ENCODE measurements around the gene UQCR10. TPM values are rescaled to one million over a fixed set of nuclear protein-coding genes. Genes with fewer than 3 reads are reported as not detected.
A peak's percentile ranks its signal among the peaks of the same experiment; 100 is the strongest.

Gene UQCR10
- total RNA-seq, 1 experiment from 2014 or later: 170 TPM

DNA sequence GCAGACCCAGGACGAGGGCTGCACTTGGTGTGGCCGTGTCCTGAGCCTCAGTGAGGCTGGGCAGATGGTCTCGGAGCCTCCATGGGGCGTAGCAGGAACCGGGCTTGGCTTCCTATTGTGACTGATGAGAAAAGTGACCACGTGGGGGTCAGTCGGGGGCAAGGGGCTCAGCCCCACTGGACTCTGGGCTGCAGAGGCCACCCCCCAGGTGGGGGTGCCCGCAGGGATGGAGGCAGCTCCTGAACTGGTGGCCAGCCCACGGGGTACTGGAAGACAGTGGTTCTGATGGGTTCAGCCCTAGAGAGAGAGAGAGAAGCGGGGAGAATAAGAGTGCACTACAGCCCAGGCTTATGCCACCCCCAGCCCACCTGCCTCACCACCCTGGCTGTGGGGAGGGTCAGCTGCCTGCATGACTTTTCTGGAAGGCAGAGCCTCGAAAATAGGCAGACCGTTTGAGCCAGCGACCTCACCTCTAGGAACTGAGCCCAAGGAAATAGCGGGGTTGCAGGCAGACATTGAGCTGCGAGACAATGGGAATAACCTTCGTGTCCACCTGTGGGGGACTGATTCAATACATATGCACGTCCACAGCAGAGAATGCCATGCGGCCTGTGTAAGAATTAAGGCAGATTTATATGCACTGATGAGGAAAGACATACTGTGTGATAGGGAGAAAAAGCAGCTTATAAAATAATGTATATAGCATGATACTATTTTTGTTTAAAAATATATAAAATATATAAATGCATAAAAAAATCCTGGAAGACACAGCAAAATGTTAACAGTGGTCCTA is 35.9 kb upstream of the UQCR10 start:
- H3K36me3 ChIP-seq (replicated peaks; ENCODE audit: control insufficient read depth, insufficient read depth, low read length): no peaks in the 10 kb centered on the region
- no peaks in the 10 kb centered on the region for H3K27me3 ChIP-seq (ENCODE audit: control insufficient read depth, insufficient read depth, low read length)
- H3K4me3 ChIP-seq (ENCODE audit: insufficient read depth, low read depth, low read length): no peak overlapping the region
- DNase-seq: peak; percentile 61

DNA sequence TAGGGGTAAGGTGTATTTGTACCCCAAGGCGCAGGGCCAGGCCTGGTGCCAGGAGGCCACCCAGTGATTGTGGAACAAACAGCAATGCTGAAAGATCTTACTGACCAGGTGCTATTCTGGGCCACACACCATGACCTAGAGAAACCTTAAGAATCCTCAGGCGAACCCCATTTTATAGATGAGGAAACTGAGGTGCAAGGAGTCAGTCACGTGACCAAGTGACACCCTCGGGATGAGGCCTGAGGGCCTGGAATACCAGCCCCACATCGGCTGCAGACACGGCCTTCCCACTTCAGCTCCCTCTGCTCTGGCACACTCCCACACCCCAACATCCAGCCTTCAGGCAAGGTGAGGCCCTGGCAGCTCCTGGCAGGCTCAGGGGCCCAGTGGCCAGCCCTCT is 34.3 kb upstream of the UQCR10 start:
- DNase-seq: peak; percentile 46
- Histone ChIP-seq H3K4me3 (ENCODE audit: insufficient read depth, low read depth, low read length) (no peak overlapping the region), H3K27me3 (ENCODE audit: control insufficient read depth, insufficient read depth, low read length) (no peaks in the 10 kb centered on the region), H3K36me3 (replicated peaks; ENCODE audit: control insufficient read depth, insufficient read depth, low read length) (no peaks in the 10 kb centered on the region)

DNA sequence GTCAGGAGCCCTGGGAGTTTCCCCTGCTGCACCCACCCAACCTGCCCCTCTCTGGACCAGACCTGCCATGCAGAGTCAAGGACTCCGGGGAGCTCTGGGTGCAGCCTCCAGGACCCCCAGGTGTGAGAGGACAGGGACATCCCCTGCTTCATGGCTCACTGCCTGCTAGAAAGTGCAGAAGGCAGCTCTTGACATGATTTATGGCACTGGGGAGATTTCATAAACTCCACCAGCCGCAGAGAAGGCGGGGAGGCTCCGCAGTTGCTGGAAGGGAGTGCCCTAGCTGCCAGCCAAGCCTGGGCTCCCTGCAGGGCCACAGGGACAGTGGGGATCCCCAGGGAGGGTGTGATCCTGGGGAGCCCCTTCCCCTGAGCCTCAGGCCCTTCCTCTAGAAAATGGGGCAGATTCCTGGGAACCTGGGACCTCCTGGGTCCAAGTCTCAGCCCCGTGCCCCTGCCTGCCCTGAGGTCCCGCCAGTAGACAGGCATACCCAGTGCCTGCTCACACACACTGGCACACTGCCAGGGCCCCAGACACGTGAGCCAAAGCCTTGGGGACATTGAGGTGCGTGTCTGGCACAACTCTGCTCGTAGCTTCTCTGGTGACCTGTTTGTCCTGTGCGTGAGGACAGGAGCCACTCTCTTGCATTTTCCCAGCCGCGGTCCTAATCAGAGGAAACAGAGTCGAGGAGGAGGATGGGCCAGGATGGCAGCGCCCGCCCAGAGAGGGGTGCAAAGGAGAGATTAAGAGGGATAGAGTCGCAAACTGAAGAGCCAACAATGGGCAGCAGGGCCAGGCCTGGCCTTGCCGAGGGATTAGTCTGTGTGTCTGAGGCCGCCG is 33.6 kb upstream of the UQCR10 start:
- peak; percentile 61 for DNase-seq
- no peaks in the 10 kb centered on the region for H3K27me3 ChIP-seq (ENCODE audit: control insufficient read depth, insufficient read depth, low read length)
- H3K36me3 ChIP-seq (replicated peaks; ENCODE audit: control insufficient read depth, insufficient read depth, low read length): no peaks in the 10 kb centered on the region
- no peak overlapping the region for H3K4me3 ChIP-seq (ENCODE audit: insufficient read depth, low read depth, low read length)

DNA sequence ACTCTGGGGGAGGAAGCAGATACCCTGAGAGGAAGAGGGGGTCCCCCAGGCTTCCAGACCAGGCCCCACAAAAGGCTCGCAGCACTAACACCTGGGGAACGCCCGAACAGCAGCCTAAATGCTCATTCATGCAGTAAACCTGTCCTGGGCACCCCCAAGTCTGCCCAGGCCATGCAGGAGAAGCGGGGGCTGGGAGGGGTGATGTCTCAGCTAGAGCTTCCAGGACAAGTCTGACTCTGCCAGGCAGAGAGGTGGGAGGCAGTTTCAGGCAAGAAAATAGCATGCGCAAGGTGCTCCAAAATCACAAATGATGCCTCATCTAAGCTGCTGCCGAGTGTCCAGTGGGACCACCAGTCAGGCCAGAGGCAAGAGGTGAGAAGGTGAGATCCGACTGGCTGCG is 32.8 kb upstream of the UQCR10 start:
- DNase-seq: no peak
- Histone ChIP-seq H3K27me3 (ENCODE audit: control insufficient read depth, insufficient read depth, low read length) (no peaks in the 10 kb centered on the region), H3K4me3 (ENCODE audit: insufficient read depth, low read depth, low read length) (no peak overlapping the region), H3K36me3 (replicated peaks; ENCODE audit: control insufficient read depth, insufficient read depth, low read length) (no peaks in the 10 kb centered on the region)

DNA sequence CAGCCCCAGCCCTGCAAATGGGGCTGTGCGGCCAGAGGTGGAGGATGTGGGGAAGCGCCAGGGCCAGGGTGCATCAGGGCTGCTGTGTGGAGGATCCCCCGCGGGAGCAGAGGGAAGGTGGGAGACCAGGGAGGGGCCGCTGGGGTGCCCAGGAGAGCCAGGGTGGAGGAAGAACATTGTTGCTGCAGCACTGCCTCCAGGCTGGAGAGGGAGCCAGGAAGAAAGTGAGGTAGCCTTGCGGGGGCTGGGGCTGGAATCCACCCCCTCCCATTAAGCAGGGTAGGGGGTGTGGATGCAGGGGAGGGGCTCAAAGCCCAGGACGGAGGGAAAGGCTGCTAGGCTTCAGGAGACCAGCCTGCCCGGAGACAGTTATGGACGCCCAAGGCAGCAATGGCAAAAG is 32.3 kb upstream of the UQCR10 start:
- no peaks in the 10 kb centered on the region; the same call in 1 of the 2 replicates for H3K36me3 ChIP-seq (replicated peaks; ENCODE audit: control insufficient read depth, insufficient read depth, low read length)
- peak; percentile 95 for DNase-seq
- H3K27me3 ChIP-seq (ENCODE audit: control insufficient read depth, insufficient read depth, low read length): no peaks in the 10 kb centered on the region
- H3K4me3 ChIP-seq (ENCODE audit: insufficient read depth, low read depth, low read length): no peak overlapping the region

DNA sequence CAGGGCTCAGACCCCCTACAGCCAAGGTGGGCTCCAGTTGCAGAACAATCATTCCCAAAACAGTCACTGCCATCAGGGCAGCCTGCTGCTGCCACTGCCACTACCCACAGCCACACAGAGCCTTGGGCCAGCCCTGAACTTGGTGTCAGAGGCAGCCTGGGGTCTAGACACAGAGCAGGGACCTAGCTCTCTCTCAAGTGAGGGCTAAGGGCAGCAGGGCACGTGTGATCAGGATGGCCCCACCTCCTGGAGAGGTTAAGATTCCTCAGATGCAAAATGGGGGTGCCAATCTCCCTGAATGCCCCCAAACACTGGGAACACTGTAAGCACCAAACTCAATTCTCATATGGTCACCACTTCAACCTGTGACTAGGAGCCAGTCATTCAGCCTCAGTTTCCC is 31.8 kb upstream of the UQCR10 start:
- Histone ChIP-seq H3K27me3 (ENCODE audit: control insufficient read depth, insufficient read depth, low read length) (no peaks in the 10 kb centered on the region), H3K36me3 (replicated peaks; ENCODE audit: control insufficient read depth, insufficient read depth, low read length) (no peaks in the 10 kb centered on the region; the same call in 1 of the 2 replicates), H3K4me3 (ENCODE audit: insufficient read depth, low read depth, low read length) (no peak overlapping the region)
- DNase-seq: no peak

DNA sequence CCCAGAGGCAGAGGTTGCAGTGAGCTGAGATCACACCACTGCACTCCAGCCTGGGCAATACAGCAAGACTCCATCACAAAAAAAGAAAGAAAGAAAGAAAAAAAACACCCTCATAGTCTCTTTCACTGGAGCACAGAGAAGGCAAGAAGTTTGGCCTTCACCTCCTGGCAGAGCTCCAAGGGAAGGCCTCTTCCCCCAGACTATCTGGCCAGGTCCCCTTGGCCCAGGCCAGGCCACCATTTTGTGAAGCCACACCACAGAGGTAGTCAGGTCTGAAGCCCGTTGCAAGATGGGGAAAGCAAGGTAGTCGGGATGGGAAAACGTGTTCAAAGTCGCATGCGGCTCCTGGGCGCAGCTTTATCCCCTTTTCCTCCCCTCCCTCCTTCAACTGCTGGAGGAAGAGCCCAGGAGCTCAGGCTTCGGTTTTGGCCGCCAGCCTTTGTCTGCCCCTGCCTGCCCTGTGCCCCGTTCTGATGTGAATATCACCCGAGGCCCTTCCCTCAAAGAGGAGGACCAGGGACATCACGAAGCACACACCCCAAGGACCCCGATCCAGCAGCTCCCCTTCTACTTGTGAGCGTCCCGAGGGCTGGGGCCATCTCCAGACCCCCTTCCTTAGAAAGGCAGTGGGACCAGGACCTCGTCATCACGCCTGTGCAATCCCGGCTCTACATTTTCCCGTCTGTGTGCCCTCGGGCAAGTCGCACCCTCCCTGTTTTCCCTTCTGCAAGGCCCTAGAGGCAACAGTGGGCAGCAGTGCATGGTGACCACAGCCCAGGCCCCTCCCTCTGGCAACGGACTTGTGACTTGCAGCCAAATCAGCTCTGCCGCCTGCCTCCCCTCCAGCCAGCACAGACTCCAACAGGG is 29.7 kb upstream of the UQCR10 start:
- Histone ChIP-seq H3K27me3 (ENCODE audit: control insufficient read depth, insufficient read depth, low read length) (no peaks in the 10 kb centered on the region), H3K36me3 (replicated peaks; ENCODE audit: control insufficient read depth, insufficient read depth, low read length) (no peaks in the 10 kb centered on the region; the same call in 1 of the 2 replicates), H3K4me3 (ENCODE audit: insufficient read depth, low read depth, low read length) (no peak overlapping the region)
- peak; percentile 51 for DNase-seq

DNA sequence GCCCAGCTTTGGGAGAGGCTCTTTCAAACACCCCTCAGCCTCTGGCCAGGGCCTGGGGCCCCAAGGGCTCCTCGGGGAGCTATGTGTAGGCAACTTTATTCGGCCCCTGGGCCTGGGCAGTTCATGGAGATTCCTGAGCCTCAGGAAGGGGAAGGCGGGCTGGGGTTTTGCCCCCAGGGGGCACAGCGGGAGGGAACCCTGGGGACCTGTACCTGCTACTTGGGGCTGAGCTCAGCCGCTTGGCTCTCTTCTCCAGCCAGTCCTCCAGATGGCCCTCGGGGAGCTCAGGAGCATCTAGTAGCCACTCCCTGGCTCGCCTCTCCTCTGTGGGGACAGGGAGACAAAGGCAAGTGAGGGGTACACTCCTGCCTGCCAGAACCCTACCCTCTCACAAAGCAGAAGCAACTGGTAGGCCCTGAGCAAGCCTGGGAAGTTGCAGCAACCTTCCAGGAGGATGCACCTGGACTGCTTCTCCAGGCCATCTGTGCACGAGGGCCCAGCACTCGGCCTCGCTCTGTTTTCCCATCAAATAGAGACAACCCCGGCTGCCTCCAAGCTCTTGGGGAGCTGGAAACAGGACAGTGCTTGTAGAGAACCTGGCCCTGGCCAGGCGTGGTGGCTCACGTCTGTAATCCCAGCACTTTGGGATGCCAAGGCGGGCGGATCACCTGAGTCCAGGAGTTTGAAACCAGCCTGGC is 28.9 kb upstream of the UQCR10 start:
- Histone ChIP-seq H3K27me3 (ENCODE audit: control insufficient read depth, insufficient read depth, low read length) (no peaks in the 10 kb centered on the region), H3K4me3 (ENCODE audit: insufficient read depth, low read depth, low read length) (no peak overlapping the region), H3K36me3 (replicated peaks; ENCODE audit: control insufficient read depth, insufficient read depth, low read length) (no peaks in the 10 kb centered on the region; the same call in 1 of the 2 replicates)
- peak; percentile 73 for DNase-seq

DNA sequence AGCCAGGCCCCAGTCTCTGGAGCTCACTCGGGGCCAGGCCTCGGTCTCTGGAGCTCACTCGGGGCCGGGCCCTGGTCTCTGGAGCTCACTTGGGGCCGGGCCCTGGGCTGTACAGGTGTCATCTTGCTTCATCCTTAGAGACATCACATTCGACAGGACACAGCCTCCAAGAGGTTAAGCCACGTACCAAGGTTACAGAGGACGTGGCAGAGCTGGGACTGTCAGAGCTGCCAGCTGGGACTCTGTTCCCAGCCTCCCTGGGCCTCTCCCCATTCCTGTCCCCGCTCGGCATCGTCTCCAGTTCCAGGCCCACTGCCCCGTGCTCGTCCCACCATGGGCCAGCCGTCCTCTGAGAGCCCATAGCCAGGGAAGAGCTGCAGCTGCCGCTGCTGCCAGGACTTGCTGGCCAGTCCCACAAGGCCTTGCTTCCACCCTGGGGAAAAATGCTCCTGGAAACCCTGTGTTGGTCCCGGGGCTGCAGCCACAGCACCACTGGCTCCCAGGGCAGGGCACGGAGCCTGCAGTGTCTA is 27.8 kb upstream of the UQCR10 start:
- H3K4me3 ChIP-seq (ENCODE audit: insufficient read depth, low read depth, low read length): no peak overlapping the region
- peak; percentile 44 for DNase-seq
- H3K27me3 ChIP-seq (ENCODE audit: control insufficient read depth, insufficient read depth, low read length): no peaks in the 10 kb centered on the region
- H3K36me3 ChIP-seq (replicated peaks; ENCODE audit: control insufficient read depth, insufficient read depth, low read length): no peaks in the 10 kb centered on the region; the same call in 1 of the 2 replicates

DNA sequence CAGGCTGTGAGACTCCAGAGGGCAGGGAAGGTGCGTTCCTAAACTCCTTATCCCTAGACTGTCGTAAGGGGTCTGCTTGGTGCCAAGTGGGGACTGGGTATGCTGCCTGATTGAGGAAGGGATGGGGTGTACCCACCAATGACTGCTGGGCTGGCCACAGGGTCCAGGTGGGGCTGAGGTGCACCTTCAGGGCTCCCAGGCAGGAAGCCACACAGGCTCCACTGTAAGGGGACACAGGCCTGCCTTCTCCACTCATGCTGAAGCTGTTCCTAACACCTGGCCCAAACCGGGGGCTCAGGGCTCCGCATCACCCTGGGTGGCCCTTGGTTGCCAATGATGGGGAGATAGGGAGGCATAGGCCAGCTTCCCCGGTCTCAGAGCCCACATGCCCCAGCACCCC is 27.0 kb upstream of the UQCR10 start:
- DNase-seq: peak; percentile 35
- H3K36me3 ChIP-seq (replicated peaks; ENCODE audit: control insufficient read depth, insufficient read depth, low read length): no peaks in the 10 kb centered on the region; the same call in 1 of the 2 replicates

DNA sequence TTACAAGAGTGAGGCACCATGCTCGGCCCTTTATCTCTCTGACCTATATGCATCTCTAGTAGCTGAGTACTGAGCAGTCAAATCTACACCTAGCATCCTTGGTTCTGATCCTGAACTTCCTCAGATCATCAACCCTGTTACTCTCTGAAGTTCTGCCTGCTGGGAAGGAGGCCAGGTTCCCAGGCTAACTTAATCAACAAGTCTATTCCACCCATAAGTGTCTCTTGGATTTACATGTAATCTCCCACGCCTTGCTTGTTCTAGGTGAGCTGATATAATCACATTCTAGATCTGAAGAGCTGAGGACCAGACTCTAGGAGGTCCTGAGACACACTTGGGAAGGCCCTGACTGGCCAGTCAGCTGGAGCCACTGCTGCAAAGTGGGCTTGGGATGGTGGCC is 25.2 kb upstream of the UQCR10 start:
- no peaks in the 10 kb centered on the region; the same call in 1 of the 2 replicates for H3K36me3 ChIP-seq (replicated peaks; ENCODE audit: control insufficient read depth, insufficient read depth, low read length)
- DNase-seq: no peak
- H3K27me3 ChIP-seq (ENCODE audit: control insufficient read depth, insufficient read depth, low read length): no peaks in the 10 kb centered on the region
- H3K4me3 ChIP-seq (ENCODE audit: insufficient read depth, low read depth, low read length): no peak overlapping the region

More for the DNA sequence above, 27.0 kb upstream of the UQCR10 start:
- Histone ChIP-seq H3K4me3 (ENCODE audit: insufficient read depth, low read depth, low read length) (no peak overlapping the region), H3K27me3 (ENCODE audit: control insufficient read depth, insufficient read depth, low read length) (no peaks in the 10 kb centered on the region)

DNA sequence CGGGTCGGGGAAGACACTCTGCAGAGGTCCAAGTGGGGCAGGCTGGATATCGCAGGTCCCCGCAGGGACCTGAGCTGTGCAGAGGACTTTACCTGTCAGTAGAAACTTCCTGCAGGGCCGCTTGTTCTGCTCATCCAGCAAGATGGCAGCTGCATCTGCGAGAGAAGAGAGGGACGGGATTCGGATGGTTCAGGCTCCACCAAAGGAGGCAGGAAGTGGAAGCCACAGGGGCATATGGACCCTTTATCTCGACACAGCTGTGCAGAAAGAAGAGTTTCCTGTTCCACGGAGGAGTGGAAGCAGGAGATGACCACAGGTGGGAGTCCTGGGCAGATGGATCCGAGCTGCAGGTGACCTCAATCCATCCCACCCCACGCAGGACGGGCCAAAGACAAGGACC is 24.8 kb upstream of the UQCR10 start:
- no peaks in the 10 kb centered on the region for H3K27me3 ChIP-seq (ENCODE audit: control insufficient read depth, insufficient read depth, low read length)
- no peaks in the 10 kb centered on the region; the same call in 1 of the 2 replicates for H3K36me3 ChIP-seq (replicated peaks; ENCODE audit: control insufficient read depth, insufficient read depth, low read length)
- DNase-seq: peak; percentile 42
- no peak overlapping the region for H3K4me3 ChIP-seq (ENCODE audit: insufficient read depth, low read depth, low read length)

DNA sequence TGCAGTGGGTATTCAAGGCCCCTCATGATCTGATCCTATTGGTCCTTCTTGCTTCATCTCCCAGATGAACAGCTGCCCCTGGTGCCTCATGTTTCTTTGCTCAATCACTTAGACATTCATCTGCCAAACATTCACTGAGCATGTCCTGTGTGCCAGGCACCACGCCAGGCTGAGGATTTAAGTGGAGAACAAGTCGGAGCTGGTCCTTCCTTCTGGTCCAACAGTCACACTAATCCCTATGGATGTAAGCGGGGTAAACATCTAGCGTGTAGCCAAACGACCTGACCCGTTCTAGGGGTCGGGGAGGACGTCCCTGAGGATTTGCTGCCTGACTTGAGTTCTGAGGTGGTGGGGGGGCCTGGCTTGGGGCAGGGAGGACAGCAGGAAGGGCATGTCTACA is 22.3 kb upstream of the UQCR10 start:
- Histone ChIP-seq H3K4me3 (ENCODE audit: insufficient read depth, low read depth, low read length) (no peak overlapping the region), H3K36me3 (replicated peaks; ENCODE audit: control insufficient read depth, insufficient read depth, low read length) (no peaks in the 10 kb centered on the region), H3K27me3 (ENCODE audit: control insufficient read depth, insufficient read depth, low read length) (no peaks in the 10 kb centered on the region)
- DNase-seq: no peak

All from H7 (cell line).